A673 (cell line): Measurements from ENCODE around the gene CORO2A.

ENCODE experiments used
- CTCF ChIP-seq: fragments of 300-800, 200-600 bp; sonication (generic); conservative IDR thresholded peaks from 2 replicates; pipeline ENCODE4 v1.5.1; 2017; ENCODE audit warnings: low read depth, mild to moderate bottlenecking, antibody characterized with exemption, low read length, moderate library complexity, mixed read lengths
- EZH2 ChIP-seq: fragments of 200-600 bp; sonication (generic); IDR thresholded peaks from 2 replicates; pipeline ENCODE4 v1.6.1; 2017; ENCODE audit warnings: borderline replicate concordance, low read depth, mild to moderate bottlenecking, mixed read lengths, antibody characterized with exemption, low read length; ENCODE audit not compliant: poor library complexity, severe bottlenecking

GRCh38 chr9:98081477-98082219 lies 110.8 kb downstream of the CORO2A start:
- TF ChIP-seq CTCF (no peak), EZH2 (no peak)
